OCI-LY3 (cell line): ENCODE measurements around the gene LRRC26.

Experiments used
- EZH2phosphoT487 ChIP-seq: fragments of 200-600 bp; shearing (Covaris generic); IDR thresholded peaks from 2 replicates; pipeline ENCODE4 v1.6.1; 2018; ENCODE audit warnings: antibody characterized with exemption, mixed run types, low read depth
- TF ChIP-seq, protein P1 (sequence below): fragments of 200-600, 300-600 bp; sonication (generic); IDR thresholded peaks from 2 replicates; pipeline ENCODE4 v1.5.1; 2014; ENCODE audit warnings: antibody characterized with exemption, low read length, low read depth

DNA sequence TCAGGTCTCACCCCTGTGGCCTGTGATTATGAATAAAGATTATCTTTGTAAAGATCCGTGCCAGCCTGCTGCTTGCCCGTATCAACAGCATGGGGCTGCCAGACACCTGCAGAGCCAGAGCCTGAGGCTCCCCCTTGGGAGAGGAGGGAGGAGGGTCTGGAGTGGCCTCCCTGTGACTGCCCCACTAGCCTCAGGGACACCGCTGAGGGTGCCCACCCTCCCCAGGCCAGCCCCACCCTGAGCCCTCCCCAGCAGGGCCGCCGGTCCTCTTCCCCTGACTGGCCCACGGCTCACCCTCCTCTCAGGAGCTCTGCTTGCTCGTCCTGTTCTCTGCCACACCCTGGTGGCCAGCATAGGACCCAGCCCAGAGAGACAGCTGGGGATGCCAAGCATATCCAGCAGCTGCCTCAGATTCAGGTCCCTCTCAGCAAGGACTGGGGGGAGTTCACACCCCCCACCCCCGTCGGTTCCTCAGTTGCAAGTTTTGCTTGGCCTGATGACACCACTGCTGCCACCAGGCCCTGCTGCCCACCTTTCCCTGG lies 20.5 kb upstream of the LRRC26 start:
- TF ChIP-seq, protein P1, sequence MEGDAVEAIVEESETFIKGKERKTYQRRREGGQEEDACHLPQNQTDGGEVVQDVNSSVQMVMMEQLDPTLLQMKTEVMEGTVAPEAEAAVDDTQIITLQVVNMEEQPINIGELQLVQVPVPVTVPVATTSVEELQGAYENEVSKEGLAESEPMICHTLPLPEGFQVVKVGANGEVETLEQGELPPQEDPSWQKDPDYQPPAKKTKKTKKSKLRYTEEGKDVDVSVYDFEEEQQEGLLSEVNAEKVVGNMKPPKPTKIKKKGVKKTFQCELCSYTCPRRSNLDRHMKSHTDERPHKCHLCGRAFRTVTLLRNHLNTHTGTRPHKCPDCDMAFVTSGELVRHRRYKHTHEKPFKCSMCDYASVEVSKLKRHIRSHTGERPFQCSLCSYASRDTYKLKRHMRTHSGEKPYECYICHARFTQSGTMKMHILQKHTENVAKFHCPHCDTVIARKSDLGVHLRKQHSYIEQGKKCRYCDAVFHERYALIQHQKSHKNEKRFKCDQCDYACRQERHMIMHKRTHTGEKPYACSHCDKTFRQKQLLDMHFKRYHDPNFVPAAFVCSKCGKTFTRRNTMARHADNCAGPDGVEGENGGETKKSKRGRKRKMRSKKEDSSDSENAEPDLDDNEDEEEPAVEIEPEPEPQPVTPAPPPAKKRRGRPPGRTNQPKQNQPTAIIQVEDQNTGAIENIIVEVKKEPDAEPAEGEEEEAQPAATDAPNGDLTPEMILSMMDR, result no peak
- no peak for TF ChIP-seq EZH2phosphoT487
